ENCODE measurements around the gene ITIH6. TPM values are rescaled to one million over a fixed set of nuclear protein-coding genes. Genes with fewer than 3 reads are reported as not detected.

ITIH6 gene
- total RNA-seq, 1 donor from 2014 or later, result not detected

- H3K27me3 Mint-ChIP-seq (ENCODE audit: low read depth, unreplicated experiment), result no peaks in the 10 kb centered on the region
- H3K4me3 Mint-ChIP-seq (ENCODE audit: unreplicated experiment), result no peak overlapping the region
- Histone ChIP-seq H4K20me1 (ENCODE audit: insufficient read depth, low read length) (no peaks in the 10 kb centered on the region), H3K36me3 (ENCODE audit: insufficient read depth, low read length) (no peaks in the 10 kb centered on the region), H3K4me1 (ENCODE audit: insufficient read depth, low read length) (no peaks in the 10 kb centered on the region), H3K9me3 (ENCODE audit: insufficient read depth, low read depth, low read length) (no peaks in the 10 kb centered on the region), H3K4me3 (ENCODE audit: insufficient read depth, low read depth, low read length) (no peak overlapping the region), H3K27ac (ENCODE audit: low read depth, low read length) (no peak overlapping the region), H3K4me2 (ENCODE audit: low read length) (no peak overlapping the region), H3K79me2 (ENCODE audit: insufficient read depth, low read length) (no peaks in the 10 kb centered on the region), H3K9ac (ENCODE audit: low read length) (no peak overlapping the region), H3K27me3 (ENCODE audit: insufficient read depth, low read length) (no peaks in the 10 kb centered on the region), H2AFZ (ENCODE audit: low read depth, low read length) (no peak overlapping the region)
- peaks cover 1% of the 10 kb centered on the region for H3K9me3 Mint-ChIP-seq (ENCODE audit: unreplicated experiment)
- peak; percentile 95 for FAIRE-seq
- H3K36me3 Mint-ChIP-seq (ENCODE audit: low read depth, unreplicated experiment), result no peaks in the 10 kb centered on the region
- no peak for TF ChIP-seq CTCF (IDR thresholded peaks at IDR 0.05; ENCODE audit: insufficient read depth, low read depth, low read length)
- no peak for TF ChIP-seq EZH2 (IDR thresholded peaks at IDR 0.05; ENCODE audit: insufficient read depth, low read length)
- H3K4me1 Mint-ChIP-seq (ENCODE audit: low read depth, unreplicated experiment), result peaks cover 12% of the 10 kb centered on the region
- DNase-seq (ENCODE audit: low read depth), result no peak
- no peak overlapping the region for H3K27ac Mint-ChIP-seq (ENCODE audit: unreplicated experiment)
These were observed 83.6 kb downstream of the ITIH6 start for GRCh38 chrX:54714424-54714823.

- Mint-ChIP-seq H3K27ac (ENCODE audit: unreplicated experiment) (no peak overlapping the region), H3K9me3 (ENCODE audit: unreplicated experiment) (peaks cover 1% of the 10 kb centered on the region)
- TF ChIP-seq CTCF (IDR thresholded peaks at IDR 0.05; ENCODE audit: insufficient read depth, low read depth, low read length) (no peak), EZH2 (IDR thresholded peaks at IDR 0.05; ENCODE audit: insufficient read depth, low read length) (no peak)
These were observed 86.3 kb downstream of the ITIH6 start for GRCh38 chrX:54711735-54712134.

GRCh38 chrX:54710920-54711319 lies 87.1 kb downstream of the ITIH6 start:
- FAIRE-seq (no peak), DNase-seq (ENCODE audit: low read depth) (no peak)
- no peak overlapping the region for H3K4me3 Mint-ChIP-seq (ENCODE audit: unreplicated experiment)
- peaks cover 1% of the 10 kb centered on the region for H3K9me3 Mint-ChIP-seq (ENCODE audit: unreplicated experiment)
- Histone ChIP-seq H3K4me1 (ENCODE audit: insufficient read depth, low read length) (no peaks in the 10 kb centered on the region), H3K9me3 (ENCODE audit: insufficient read depth, low read depth, low read length) (no peaks in the 10 kb centered on the region), H3K36me3 (ENCODE audit: insufficient read depth, low read length) (no peaks in the 10 kb centered on the region), H2AFZ (ENCODE audit: low read depth, low read length) (no peak overlapping the region), H3K27me3 (ENCODE audit: insufficient read depth, low read length) (no peaks in the 10 kb centered on the region), H4K20me1 (ENCODE audit: insufficient read depth, low read length) (no peaks in the 10 kb centered on the region), H3K79me2 (ENCODE audit: insufficient read depth, low read length) (no peaks in the 10 kb centered on the region), H3K4me3 (ENCODE audit: insufficient read depth, low read depth, low read length) (no peak overlapping the region), H3K27ac (ENCODE audit: low read depth, low read length) (no peak overlapping the region), H3K4me2 (ENCODE audit: low read length) (no peak overlapping the region), H3K9ac (ENCODE audit: low read length) (no peak overlapping the region)
- TF ChIP-seq EZH2 (IDR thresholded peaks at IDR 0.05; ENCODE audit: insufficient read depth, low read length) (no peak), CTCF (IDR thresholded peaks at IDR 0.05; ENCODE audit: insufficient read depth, low read depth, low read length) (no peak)
- H3K27ac Mint-ChIP-seq (ENCODE audit: unreplicated experiment), result no peak overlapping the region
- no peaks in the 10 kb centered on the region for H3K36me3 Mint-ChIP-seq (ENCODE audit: low read depth, unreplicated experiment)
- H3K27me3 Mint-ChIP-seq (ENCODE audit: low read depth, unreplicated experiment), result no peaks in the 10 kb centered on the region
- peaks cover 12% of the 10 kb centered on the region for H3K4me1 Mint-ChIP-seq (ENCODE audit: low read depth, unreplicated experiment)

More at GRCh38 chrX:54711735-54712134, 86.3 kb downstream of the ITIH6 start:
- no peak overlapping the region for H3K4me2 ChIP-seq (ENCODE audit: low read length)
- H3K79me2 ChIP-seq (ENCODE audit: insufficient read depth, low read length), result no peaks in the 10 kb centered on the region
- H3K36me3 ChIP-seq (ENCODE audit: insufficient read depth, low read length), result no peaks in the 10 kb centered on the region
- H3K4me3 Mint-ChIP-seq (ENCODE audit: unreplicated experiment), result no peak overlapping the region
- H3K27ac ChIP-seq (ENCODE audit: low read depth, low read length), result no peak overlapping the region
- no peaks in the 10 kb centered on the region for H3K27me3 Mint-ChIP-seq (ENCODE audit: low read depth, unreplicated experiment)
- no peaks in the 10 kb centered on the region for H3K4me1 ChIP-seq (ENCODE audit: insufficient read depth, low read length)
- no peaks in the 10 kb centered on the region for H3K36me3 Mint-ChIP-seq (ENCODE audit: low read depth, unreplicated experiment)
- H3K4me1 Mint-ChIP-seq (ENCODE audit: low read depth, unreplicated experiment), result peaks cover 12% of the 10 kb centered on the region
- FAIRE-seq (no peak), DNase-seq (ENCODE audit: low read depth) (no peak)
- no peak overlapping the region for H3K4me3 ChIP-seq (ENCODE audit: insufficient read depth, low read depth, low read length)
- H3K9ac ChIP-seq (ENCODE audit: low read length), result no peak overlapping the region
- H2AFZ ChIP-seq (ENCODE audit: low read depth, low read length), result no peak overlapping the region
- H4K20me1 ChIP-seq (ENCODE audit: insufficient read depth, low read length), result no peaks in the 10 kb centered on the region
- no peaks in the 10 kb centered on the region for H3K9me3 ChIP-seq (ENCODE audit: insufficient read depth, low read depth, low read length)
- no peaks in the 10 kb centered on the region for H3K27me3 ChIP-seq (ENCODE audit: insufficient read depth, low read length)
